Stimulated activated CD8-positive, alpha-beta memory T cell treated with anti-CD3 and anti-CD28 coated beads, Interleukin-4, amount 100 ng/mL, for 1 hour (primary cell): Measurements from ENCODE around the gene DISP3.

ENCODE experiments used
- DNase-seq, 2 donors: peaks; one replicate each; pipeline ENCODE4 v3.0.0-alpha.2; 2020; ENCODE audit warnings: low read depth in 2 of 2, low spot score in 1 of 2

The DISP3 gene

GRCh38 chr1:11484321-11484655 is 5.3 kb downstream of the DISP3 start:
- no peak for DNase-seq

- DNase-seq: no peak
These were observed 6.2 kb downstream of the DISP3 start for GRCh38 chr1:11485191-11485590.

- no peak for DNase-seq
These were observed 7.5 kb downstream of the DISP3 start for GRCh38 chr1:11486231-11487009.

- no peak for DNase-seq
These were observed 8.3 kb downstream of the DISP3 start for GRCh38 chr1:11487196-11487751.

- no peak for DNase-seq
These were observed 9.3 kb downstream of the DISP3 start for GRCh38 chr1:11488201-11488770.

- no peak for DNase-seq
These were observed 10.1 kb downstream of the DISP3 start for GRCh38 chr1:11488966-11489625.

- DNase-seq: no peak
These were observed 13.3 kb downstream of the DISP3 start for GRCh38 chr1:11492235-11492634.

- no peak for DNase-seq
These were observed 15.2 kb downstream of the DISP3 start for GRCh38 chr1:11493972-11494655.

- DNase-seq: no peak
These were observed 15.8 kb downstream of the DISP3 start for GRCh38 chr1:11494771-11495170.

GRCh38 chr1:11495579-11495978 is 16.6 kb downstream of the DISP3 start:
- no peak for DNase-seq

- no peak for DNase-seq
These were observed 17.7 kb downstream of the DISP3 start for GRCh38 chr1:11496551-11497080.

- DNase-seq: no peak
These were observed 20.1 kb downstream of the DISP3 start for GRCh38 chr1:11498956-11499594.

- no peak for DNase-seq
These were observed 20.8 kb downstream of the DISP3 start for GRCh38 chr1:11499601-11500331.

GRCh38 chr1:11500881-11501280 is 21.9 kb downstream of the DISP3 start:
- no peak for DNase-seq

GRCh38 chr1:11501491-11501897 is 22.5 kb downstream of the DISP3 start:
- no peak for DNase-seq

GRCh38 chr1:11501906-11502485 is 23.0 kb downstream of the DISP3 start:
- DNase-seq: no peak

GRCh38 chr1:11502516-11502915 is 23.6 kb downstream of the DISP3 start:
- DNase-seq: no peak

GRCh38 chr1:11504599-11504998 is 25.6 kb downstream of the DISP3 start:
- no peak for DNase-seq

- DNase-seq: no peak
These were observed 26.9 kb downstream of the DISP3 start for GRCh38 chr1:11505591-11506538.
